Heart left ventricle (tissue), 16 donors: ENCODE measurements around the gene ANKRD22. TPM values are rescaled to one million over a fixed set of nuclear protein-coding genes. Genes with fewer than 3 reads are reported as not detected.

Experiments
- ATAC-seq, 4 donors: fragments of 200-7000 bp; cut with Tn5 transposase; one replicate each; pipeline ENCODE4 v1.9.1; 2020 to 2022; ENCODE audit warnings: moderate library complexity in 4 of 4, mild to moderate bottlenecking in 3 of 4, moderate number of reproducible peaks in 1 of 4
- DNase-seq, 5 donors: peaks; one replicate each; pipeline ENCODE4 v3.0.0-alpha.2; 2020
- H3K27ac ChIP-seq, 12 donors: fragments of 200-600 bp; sonication (generic) in 4 of 12; one replicate each; pipeline versions ENCODE4 v1.5.0 to v1.8.0; 2016 to 2022; ENCODE audit warnings: mild to moderate bottlenecking in 2 of 12
- H3K27me3 ChIP-seq, 9 donors: fragments of 200-600 bp; sonication (generic) in 2 of 9; one replicate each; pipeline versions ENCODE4 v1.5.1 to v1.8.0; 2016 to 2022; ENCODE audit warnings: mild to moderate bottlenecking in 3 of 9
- H3K36me3 ChIP-seq, 9 donors: fragments of 200-600 bp; sonication (generic) in 2 of 9; one replicate each; pipeline versions ENCODE4 v1.5.0 to v1.8.0; 2018 to 2022; ENCODE audit warnings: mild to moderate bottlenecking in 2 of 9
- H3K4me1 ChIP-seq, 12 donors: fragments of 200-600 bp; sonication (generic) in 4 of 12; one replicate each; pipeline versions ENCODE4 v1.5.0 to v1.8.0; 2016 to 2022; ENCODE audit warnings: mild to moderate bottlenecking in 3 of 12
- H3K4me3 ChIP-seq, 12 donors: fragments of 200-600 bp; sonication (generic) in 4 of 12; one replicate each; pipeline versions ENCODE4 v1.5.0 to v1.8.0; 2017 to 2022; ENCODE audit warnings: mild to moderate bottlenecking in 9 of 12, moderate library complexity in 4 of 12
- H3K9me3 ChIP-seq, 12 donors: fragments of 200-600 bp; sonication (generic) in 4 of 12; one replicate each; pipeline versions ENCODE4 v1.5.0 to v1.8.0; 2016 to 2022; ENCODE audit warnings: mild to moderate bottlenecking in 1 of 12
- CTCF ChIP-seq, 12 donors: fragments of 200-600 bp; sonication (generic) in 4 of 12; IDR thresholded peaks; one replicate each; pipeline versions ENCODE4 v1.5.0 to v1.8.0; 2018 to 2022; ENCODE audit warnings: antibody characterized with exemption in 12 of 12, mild to moderate bottlenecking in 5 of 12
- POLR2A ChIP-seq, 2 donors: fragments of 450-650 bp; IDR thresholded peaks; one replicate each; pipeline ENCODE4 v1.6.1; 2017; ENCODE audit warnings: antibody characterized with exemption in 2 of 2, mild to moderate bottlenecking in 2 of 2, moderate library complexity in 2 of 2
- WGBS, 4 donors: extraction: QIAGEN DNeasy Blood & Tissue Kit in 2 of 4; methylation state at CpG; one replicate each; pipeline versions ENCODE4 v1.1.5 to v1.1.7; 2013 to 2018; 5-methylcytosine and 5-hydroxymethylcytosine counted together
- intact Hi-C, 10 donors: fragments of 100-400 bp; cut with DNase I; formaldehyde crosslinking; loops; one replicate each; pipeline versions ENCODE4 v1.11.1 to v1.14.2; 2022
- polyA plus RNA-seq, 2 donors: library from polyadenylated mRNA; stranded (reverse); fragments of 200-250 nt; gene quantifications; one replicate each; pipeline ENCODE4 v1.2.3, GENCODE V29; 2013
- total RNA-seq, 9 donors: library from RNA; depleted of rRNA in 2 of 9; stranded (reverse); fragments of >200 nt in 2 of 9; fragmentation: NEBNext Ultra II Directional in 3 of 9; extraction: Animal tissue kit (Norgen Biotek cat#: 25700) in 3 of 9; gene quantifications; one replicate each; pipeline versions ENCODE4 v1.1.0 to v1.2.4, GENCODE V29; 2016 to 2023
- donor health status: ischemic (EF 13 %, LVEDD 7.1; RV severe dilation, severe dysfunction).
- donor health status: healthy with polysubstance abuse.
- donor health status: DM: no; HTN: yes; CAD: no.
- donor health status: DM: no; HTN: no; CAD: no.
- donor health status: ischemic (EF 25% LVEDD 6.9; RV normal size, moderate dysfunction).
- donor health status: ischemic (EF 25% LVEDD 5.7; RV mildly dilated, moderate dysfunction).
- donor health status: healthy.
- donor health status: DM: yes; HTN: yes; CAD: no.
- donor health status: ischemic (EF 35%, LVEDD 5.7; RV mildly dilated, moderate dysfunction).
- donor health status: nonischemic (EF 11% LVEDD 7.7; RV severe dilation, severe dysfunction).
- donor health status: DM: yes; HTN: yes; CAD: no.
- donor health status: PGD.
- donor health status: ischemic (EF 29% LVEDD 5.4; RV normal size, mild dysfunction).
- donor health status: nonischemic (EF 23%, LVEDD 6.1; RV moderate dilation, normal function).

The ANKRD22 gene
- total and polyA plus RNA-seq, 11 donors, result 0.12 to 5.9 (median 0.52) TPM; not detected in 8

DNA sequence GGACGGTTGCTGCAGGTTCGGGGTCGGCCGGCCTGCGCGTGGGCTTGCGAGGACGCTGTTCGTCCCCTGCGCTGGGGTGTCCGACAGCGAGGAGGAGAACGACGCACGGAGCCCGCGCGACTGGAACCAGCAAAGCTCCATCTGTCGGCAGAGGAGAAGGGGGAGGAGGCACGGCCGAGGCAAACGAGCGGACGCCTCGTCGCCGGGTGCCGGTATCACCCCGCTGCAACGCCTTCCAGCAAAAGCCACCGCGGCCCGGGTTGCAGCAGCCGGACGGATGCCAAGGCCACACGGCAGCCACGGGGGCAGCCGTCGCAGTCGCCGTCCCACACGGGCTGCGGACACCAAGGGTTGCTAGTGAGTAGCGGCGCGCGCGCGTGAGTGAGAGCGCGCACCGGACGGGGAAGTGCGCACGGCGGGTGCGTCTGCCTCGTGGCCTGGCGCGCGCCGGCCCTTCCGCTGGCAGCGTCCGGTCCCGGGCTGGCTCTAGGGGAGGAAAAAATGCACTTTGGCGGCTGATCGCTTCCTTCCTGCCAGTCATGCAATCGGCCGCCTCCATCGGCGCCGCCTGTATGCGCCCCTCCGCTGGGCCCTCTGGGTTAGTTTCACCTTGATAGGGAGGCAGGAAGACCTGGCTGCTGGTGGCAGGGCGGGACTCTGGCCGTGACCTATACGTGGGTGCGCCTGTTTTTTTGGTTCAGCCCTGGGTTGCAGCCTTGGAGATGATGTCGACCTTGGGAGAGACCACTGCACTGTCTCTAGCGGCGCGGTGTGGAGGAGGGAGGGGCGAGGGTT, 28.8 kb upstream of the ANKRD22 start:
- 0 to 1% (median 0%) methylated on average over 55 to 84 of the region's 84 CpGs for WGBS, 4 donors
- DNase-seq, result peak; percentile 82 to 92 (median 87)
- Histone ChIP-seq H3K4me1 (peaks cover 0 to 51% (median 9%) of the 10 kb centered on the region in 12 donors), H3K9me3 (no peaks in the 10 kb centered on the region), H3K27me3 (no peaks in the 10 kb centered on the region), H3K36me3 (no peaks in the 10 kb centered on the region), H3K4me3 (peak overlapping the region; percentile 53 to 86 (median 72)), H3K27ac (peak overlapping the region; percentile 78 to 98 (median 90))
- TF ChIP-seq POLR2A (IDR thresholded peaks at IDR 0.05) (peak in 1 of 2 donors; percentile 35), CTCF (IDR thresholded peaks at IDR 0.05) (peak in 7 of 12 donors; percentile 7 to 56 (median 42))
- ATAC-seq, result peak; percentile 91 to 99 (median 97)
- intact Hi-C loops, result loop anchor here in 9 of 10 donors (2.0 to 5.0 kb wide), 6 partner anchors 43 to 104 kb away; no protein-coding TSS in a partner anchor

DNA sequence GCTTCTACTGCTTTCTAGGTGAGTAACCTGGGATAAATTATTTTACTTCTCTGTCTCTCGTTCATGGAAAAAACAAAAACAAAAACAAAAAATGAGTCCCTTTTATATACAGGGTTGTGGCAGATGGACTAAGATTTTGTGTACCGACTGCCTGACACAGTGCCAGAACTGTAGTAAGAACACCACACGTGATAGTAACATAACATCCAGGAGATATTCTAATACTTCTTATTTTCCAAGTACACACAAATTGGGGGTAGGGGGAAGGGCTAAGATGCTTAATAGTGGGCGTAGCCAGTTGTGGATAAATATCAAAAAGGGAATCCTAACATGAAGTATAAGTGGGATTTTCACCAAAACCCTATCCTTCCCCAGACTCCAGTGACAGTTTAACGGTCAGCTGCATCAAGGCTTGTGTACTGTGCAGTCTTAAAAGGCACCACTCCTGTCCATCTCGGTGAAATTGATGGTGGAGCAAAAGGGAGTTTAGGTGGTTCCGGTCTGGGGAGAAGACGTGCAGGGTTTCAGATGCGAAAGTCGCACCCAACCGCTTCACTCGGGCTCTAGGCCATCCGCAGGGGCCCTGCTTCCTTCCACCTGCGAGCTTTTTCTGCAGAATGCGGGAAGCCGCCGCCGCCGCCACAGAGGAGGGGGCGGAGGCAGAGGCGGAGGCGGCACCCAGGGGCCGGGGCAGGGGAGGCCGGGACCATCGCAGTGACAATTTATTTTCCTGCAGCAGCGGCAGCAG, 28.1 kb upstream of the ANKRD22 start, which contains the start of gene STAMBPL1:
Gene STAMBPL1, plus strand, starts transcription at position 712 of the 748 bp plus-strand sequence. CDS start 21,464 bp downstream, outside the sequence.
- intact Hi-C loops, result loop anchor here (2.0 to 5.0 kb wide), 6 partner anchors 42 to 105 kb away; no protein-coding TSS in a partner anchor
- no peak for TF ChIP-seq CTCF (IDR thresholded peaks at IDR 0.05)
- TF ChIP-seq POLR2A (IDR thresholded peaks at IDR 0.05), result no peak
- H3K36me3 ChIP-seq, result no peaks in the 10 kb centered on the region
- WGBS, 4 donors, result 6 to 11% (median 6%) methylated on average over 14 to 26 of the region's 26 CpGs
- peaks cover 0 to 4% (median 0%) of the 10 kb centered on the region in 9 donors for H3K27me3 ChIP-seq
- peak within 1 kb of the TSS; percentile 53 to 86 (median 72) for H3K4me3 ChIP-seq
- H3K4me1 ChIP-seq, result peaks cover 0 to 47% (median 9%) of the 10 kb centered on the region in 12 donors
- H3K27ac ChIP-seq, result peak within 1 kb of the TSS; percentile 78 to 98 (median 90)
- ATAC-seq, result peak; percentile 11 to 79 (median 52)
- H3K9me3 ChIP-seq, result no peaks in the 10 kb centered on the region
- DNase-seq, result peak in 3 of 5 donors; percentile 62 to 85 (median 65)

GRCh38 chr10:88877298-88877697, 25.7 kb upstream of the ANKRD22 start:
- Histone ChIP-seq H3K36me3 (no peaks in the 10 kb centered on the region), H3K9me3 (no peaks in the 10 kb centered on the region), H3K4me3 (no peak overlapping the region), H3K27ac (no peak overlapping the region), H3K27me3 (peaks cover 0 to 4% (median 0%) of the 10 kb centered on the region in 9 donors), H3K4me1 (peaks cover 0 to 37% (median 9%) of the 10 kb centered on the region in 12 donors)
- intact Hi-C loops, result loop anchor here in 4 of 10 donors (5.0 kb wide), 2 partner anchors 40 to 50 kb away; no protein-coding TSS in a partner anchor
- no peak for ATAC-seq
- DNase-seq, result no peak
- no peak for TF ChIP-seq CTCF (IDR thresholded peaks at IDR 0.05)
- TF ChIP-seq POLR2A (IDR thresholded peaks at IDR 0.05), result no peak
- WGBS, 4 donors, result 89 to 95% (median 91%) methylated on average over 6 of the region's 6 CpGs
